Breast epithelium (tissue), 3 donors: ENCODE results near the gene MAL.

ENCODE experiments used
- POLR2A ChIP-seq: fragments of 450-650 bp; IDR thresholded peaks from one replicate; pipeline ENCODE4 v1.6.1; 2016; ENCODE audit warnings: antibody characterized with exemption, mild to moderate bottlenecking, moderate library complexity
- POLR2AphosphoS5 ChIP-seq, 3 donors: sonication (generic); formaldehyde crosslinking; IDR thresholded peaks; one replicate each; pipeline ENCODE4 v1.6.1; 2017; ENCODE audit warnings: antibody characterized with exemption in 3 of 3
- TF ChIP-seq, protein P1 (sequence below), 3 donors: fragments of 450-650 bp; IDR thresholded peaks; one replicate each; pipeline ENCODE4 v1.5.1; 2016 to 2017; ENCODE audit warnings: antibody characterized with exemption in 3 of 3, mild to moderate bottlenecking in 3 of 3, moderate library complexity in 3 of 3

DNA sequence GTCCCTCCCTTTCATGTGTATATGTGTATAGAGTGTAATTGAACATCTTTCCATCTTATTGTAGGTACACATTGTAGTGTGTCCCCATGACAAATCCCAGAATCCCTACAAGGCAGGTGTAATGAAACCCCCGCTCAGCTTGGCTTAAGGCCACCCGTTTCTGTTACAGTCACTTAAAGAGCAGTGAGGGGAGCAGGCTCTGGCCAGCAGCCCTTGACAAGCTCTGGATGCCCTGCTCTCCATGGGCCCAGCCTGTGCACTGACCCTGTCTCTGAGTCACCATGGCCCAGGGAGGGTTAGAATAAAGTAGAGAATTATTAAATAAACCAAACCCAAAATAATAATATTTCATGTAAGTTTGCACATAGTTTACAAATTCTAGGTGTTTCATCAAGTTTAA lies 17.2 kb upstream of the MAL start:
- TF ChIP-seq, protein P1, sequence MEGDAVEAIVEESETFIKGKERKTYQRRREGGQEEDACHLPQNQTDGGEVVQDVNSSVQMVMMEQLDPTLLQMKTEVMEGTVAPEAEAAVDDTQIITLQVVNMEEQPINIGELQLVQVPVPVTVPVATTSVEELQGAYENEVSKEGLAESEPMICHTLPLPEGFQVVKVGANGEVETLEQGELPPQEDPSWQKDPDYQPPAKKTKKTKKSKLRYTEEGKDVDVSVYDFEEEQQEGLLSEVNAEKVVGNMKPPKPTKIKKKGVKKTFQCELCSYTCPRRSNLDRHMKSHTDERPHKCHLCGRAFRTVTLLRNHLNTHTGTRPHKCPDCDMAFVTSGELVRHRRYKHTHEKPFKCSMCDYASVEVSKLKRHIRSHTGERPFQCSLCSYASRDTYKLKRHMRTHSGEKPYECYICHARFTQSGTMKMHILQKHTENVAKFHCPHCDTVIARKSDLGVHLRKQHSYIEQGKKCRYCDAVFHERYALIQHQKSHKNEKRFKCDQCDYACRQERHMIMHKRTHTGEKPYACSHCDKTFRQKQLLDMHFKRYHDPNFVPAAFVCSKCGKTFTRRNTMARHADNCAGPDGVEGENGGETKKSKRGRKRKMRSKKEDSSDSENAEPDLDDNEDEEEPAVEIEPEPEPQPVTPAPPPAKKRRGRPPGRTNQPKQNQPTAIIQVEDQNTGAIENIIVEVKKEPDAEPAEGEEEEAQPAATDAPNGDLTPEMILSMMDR (IDR thresholded peaks at IDR 0.05) = no peak
- TF ChIP-seq POLR2AphosphoS5 (IDR thresholded peaks at IDR 0.05) (no peak), POLR2A (no peak)
